H7 (cell line): ENCODE measurements around the gene MTMR4. TPM values are rescaled to one million over a fixed set of nuclear protein-coding genes. Genes with fewer than 3 reads are reported as not detected.
A peak's percentile ranks its signal among the peaks of the same experiment; 100 is the strongest.
"Not testable (repeated sequence)": the region's sequence is repeated elsewhere in the genome, so short reads cannot be mapped to it uniquely, and the experiment has no call there.

Experiments used
- DNase-seq: peaks from one replicate; pipeline ENCODE4 v3.0.0; 2012
- H3K27me3 ChIP-seq: 2 replicates; pipeline ENCODE4 v1.6.0; 2011; ENCODE audit warnings: mild to moderate bottlenecking, low read length; ENCODE audit not compliant: control insufficient read depth, insufficient read depth
- H3K36me3 ChIP-seq: replicated peaks from 2 replicates; pipeline ENCODE4 v1.5.1; 2011; ENCODE audit warnings: low read length; ENCODE audit not compliant: control insufficient read depth, insufficient read depth
- H3K4me3 ChIP-seq: 2 replicates; pipeline ENCODE4 v1.5.1; 2011; ENCODE audit warnings: low read depth, mild to moderate bottlenecking, control low read depth, low read length, moderate library complexity; ENCODE audit not compliant: insufficient read depth
- total RNA-seq: library from RNA; depleted of rRNA; stranded (reverse); fragments of >200 nt; shearing (Covaris generic); gene quantifications from 2 replicates; pipeline ENCODE4 v1.2.3, GENCODE V29; 2014; rRNA removed

MTMR4 gene
- 22.6 and 32.3 TPM in 2 replicates for total RNA-seq

GRCh38 chr17:58513965-58514769, at the start of gene MTMR4:
TSS of gene MTMR4 (minus strand) at chr17:58514638. CDS start at chr17:58514407, 231 bp downstream.
- Histone ChIP-seq H3K4me3 (peak within 1 kb of the TSS; percentile 65), H3K36me3 (peaks cover 22% of the 10 kb centered on the region), H3K27me3 (no peaks in the 10 kb centered on the region)
- peak; percentile 98 for DNase-seq

DNA sequence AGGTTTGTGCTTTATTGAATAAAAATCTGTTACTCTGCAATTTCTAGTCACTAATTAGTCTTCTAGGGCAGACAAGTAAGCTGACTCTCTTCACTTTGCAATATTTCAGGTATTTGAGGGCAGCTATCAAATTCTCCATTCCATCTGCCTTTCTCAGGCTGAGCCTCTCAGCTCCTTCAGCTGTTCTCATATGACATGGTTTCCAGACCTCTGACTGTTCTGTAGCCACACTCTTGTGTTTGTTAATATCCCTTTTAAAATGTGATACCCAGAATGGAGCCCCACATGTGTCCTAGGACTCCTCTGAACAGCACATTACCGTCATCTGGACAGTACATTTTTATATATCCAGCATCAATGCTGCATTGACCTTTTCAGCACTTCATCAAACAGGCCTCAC, 46.1 kb upstream of the MTMR4 start:
- H3K27me3 ChIP-seq, result no peaks in the 10 kb centered on the region
- no peaks in the 10 kb centered on the region for H3K36me3 ChIP-seq
- no peak overlapping the region for H3K4me3 ChIP-seq
- no peak for DNase-seq

DNA sequence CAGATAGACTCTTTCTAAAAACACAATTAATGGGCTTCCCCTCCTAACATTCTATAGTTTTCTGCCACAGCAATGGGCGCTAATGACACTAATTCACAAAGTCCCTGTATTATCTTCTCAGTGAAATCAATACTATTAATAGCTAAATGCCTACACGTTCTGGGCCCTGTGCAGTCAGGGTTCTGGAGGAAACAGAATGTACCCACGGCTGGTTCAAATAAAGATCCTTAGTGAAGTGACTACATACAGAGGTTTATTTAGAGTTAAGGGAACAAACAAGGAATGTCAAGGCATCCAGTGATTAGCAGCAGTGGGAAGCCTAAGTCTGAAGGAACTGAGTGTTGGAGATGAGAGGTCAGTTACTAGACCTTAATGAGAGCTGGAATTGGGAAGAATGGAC, 43.5 kb upstream of the MTMR4 start:
- no peak for DNase-seq
- Histone ChIP-seq H3K27me3 (no peaks in the 10 kb centered on the region), H3K4me3 (no peak overlapping the region), H3K36me3 (no peaks in the 10 kb centered on the region)

DNA sequence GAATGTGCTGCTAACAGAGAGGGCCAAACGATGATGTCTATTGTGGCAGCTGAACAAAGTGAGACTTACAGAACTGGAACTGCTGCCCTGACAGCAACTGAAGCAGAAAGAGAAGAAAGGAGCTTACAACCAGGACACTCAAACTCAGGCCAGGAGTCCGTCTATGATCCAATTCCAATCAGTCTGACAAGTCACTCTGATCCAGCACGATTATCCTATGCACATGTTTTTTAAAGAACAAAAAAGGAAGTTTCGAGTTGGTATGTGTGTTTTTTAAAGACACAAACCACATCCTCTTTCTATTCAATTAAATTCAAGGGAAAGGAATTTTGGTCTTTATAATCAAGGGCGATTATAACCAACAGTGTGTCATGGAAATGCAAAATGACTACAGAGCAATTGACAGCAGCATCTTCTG, 42.4 kb upstream of the MTMR4 start:
- DNase-seq, result no peak
- Histone ChIP-seq H3K4me3 (no peak overlapping the region), H3K36me3 (no peaks in the 10 kb centered on the region), H3K27me3 (no peaks in the 10 kb centered on the region)

DNA sequence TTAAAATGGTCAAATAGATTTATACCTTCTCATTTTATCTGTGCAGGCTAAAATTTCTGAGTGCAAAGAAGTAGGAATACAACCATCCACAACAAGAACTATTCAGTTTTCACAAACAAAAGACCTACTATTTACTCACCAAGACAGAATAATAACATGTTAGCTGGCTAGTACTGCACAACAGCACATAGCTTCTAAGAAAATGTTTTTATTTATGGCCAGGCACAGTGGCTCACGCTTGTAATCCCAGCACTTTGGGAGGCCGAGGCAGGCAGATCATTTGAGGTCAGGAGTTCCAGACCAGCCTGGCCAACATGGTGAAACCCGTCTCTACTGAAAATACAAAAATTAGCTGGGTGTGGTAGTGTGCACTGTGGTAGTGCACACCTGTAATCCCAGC, 40.7 kb upstream of the MTMR4 start:
- not testable (repeated sequence) for H3K27me3 ChIP-seq, H3K4me3 ChIP-seq, H3K36me3 ChIP-seq, DNase-seq

DNA sequence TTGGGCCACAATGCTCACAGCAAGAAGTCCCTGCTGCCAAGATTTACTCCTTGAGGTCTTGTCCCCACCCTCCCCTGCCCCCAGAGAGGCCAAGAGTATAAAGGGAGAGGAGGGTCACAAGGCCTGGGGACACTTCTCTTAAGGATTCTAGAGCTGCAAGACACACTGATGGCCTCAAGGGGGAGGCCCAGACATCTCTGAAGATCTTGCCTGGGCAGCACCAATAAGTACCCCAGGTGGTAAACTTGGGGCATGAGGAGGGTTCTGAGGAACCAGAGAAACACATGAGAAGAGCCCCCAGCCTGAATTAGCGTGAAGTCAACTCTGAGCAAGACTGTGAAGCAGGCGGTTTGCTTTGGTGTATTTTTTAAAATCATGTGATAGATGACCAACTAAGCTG, 26.8 kb upstream of the MTMR4 start:
- Histone ChIP-seq H3K36me3 (no peaks in the 10 kb centered on the region), H3K27me3 (no peaks in the 10 kb centered on the region), H3K4me3 (no peak overlapping the region)
- peak; percentile 76 for DNase-seq

GRCh38 chr17:58539698-58540097, 25.3 kb upstream of the MTMR4 start:
- H3K4me3 ChIP-seq, result no peak overlapping the region
- H3K36me3 ChIP-seq, result no peaks in the 10 kb centered on the region
- H3K27me3 ChIP-seq, result no peaks in the 10 kb centered on the region
- DNase-seq, result no peak

- Histone ChIP-seq H3K36me3 (no peaks in the 10 kb centered on the region), H3K27me3 (no peaks in the 10 kb centered on the region; the same call in 1 of the 2 replicates), H3K4me3 (no peak overlapping the region)
- no peak for DNase-seq
Observed at GRCh38 chr17:58538811-58539409, 24.5 kb upstream of the MTMR4 start.

DNA sequence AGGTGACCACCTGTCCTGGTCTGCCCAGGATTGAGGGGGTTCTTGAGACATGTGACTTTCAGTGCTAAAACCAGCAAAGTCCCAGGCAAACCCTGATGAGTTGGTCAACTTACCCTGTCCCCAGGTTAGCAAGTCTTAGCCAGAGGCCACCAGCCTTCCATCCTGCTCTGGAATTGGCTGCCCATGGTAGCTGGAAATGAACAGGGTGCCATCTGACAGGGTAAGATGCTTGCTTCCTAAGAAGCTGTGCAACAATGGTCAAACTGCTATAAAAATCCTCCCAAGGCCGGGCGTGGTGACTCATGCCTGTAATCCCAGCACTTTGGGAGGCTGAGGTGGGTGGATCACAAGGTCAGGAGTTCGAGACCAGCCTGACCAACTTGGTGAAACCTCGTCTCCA, 22.8 kb upstream of the MTMR4 start:
- Histone ChIP-seq H3K27me3 (peaks cover 4% of the 10 kb centered on the region), H3K36me3 (no peaks in the 10 kb centered on the region), H3K4me3 (no peak overlapping the region)
- no peak for DNase-seq

GRCh38 chr17:58536542-58536941, 22.1 kb upstream of the MTMR4 start:
- peaks cover 5% of the 10 kb centered on the region for H3K27me3 ChIP-seq
- H3K4me3 ChIP-seq, result no peak overlapping the region
- no peaks in the 10 kb centered on the region for H3K36me3 ChIP-seq
- no peak for DNase-seq

- no peaks in the 10 kb centered on the region for H3K36me3 ChIP-seq
- H3K4me3 ChIP-seq, result no peak overlapping the region
- DNase-seq, result no peak
- H3K27me3 ChIP-seq, result peaks cover 10% of the 10 kb centered on the region
Observed at GRCh38 chr17:58535431-58535830, 21.0 kb upstream of the MTMR4 start.

- Histone ChIP-seq H3K27me3 (peaks cover 11% of the 10 kb centered on the region), H3K4me3 (no peak overlapping the region), H3K36me3 (no peaks in the 10 kb centered on the region)
- no peak for DNase-seq
Observed at GRCh38 chr17:58534901-58535421, 20.5 kb upstream of the MTMR4 start.

DNA sequence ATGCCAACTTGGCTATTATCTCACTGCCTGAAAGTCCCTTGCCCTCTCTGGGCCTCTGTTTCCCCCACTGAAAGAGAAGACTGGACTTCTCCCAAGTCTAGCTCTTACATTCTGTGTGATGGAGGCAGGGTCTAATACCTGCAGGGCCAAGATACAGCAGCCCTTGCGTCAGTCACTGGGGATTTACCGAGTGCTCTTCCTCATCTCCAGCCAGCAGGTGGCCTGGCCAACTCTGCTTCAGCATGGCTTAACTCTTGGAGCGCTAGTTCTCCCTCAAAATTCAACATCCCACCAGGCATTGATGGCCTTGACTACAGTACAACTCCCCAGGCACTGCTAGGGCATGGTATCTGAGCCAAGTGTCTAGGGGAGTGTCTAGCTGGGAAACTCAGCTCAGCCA, 19.9 kb upstream of the MTMR4 start:
- no peak overlapping the region for H3K4me3 ChIP-seq
- H3K27me3 ChIP-seq, result peaks cover 11% of the 10 kb centered on the region
- peak; percentile 56 for DNase-seq
- no peaks in the 10 kb centered on the region for H3K36me3 ChIP-seq

DNA sequence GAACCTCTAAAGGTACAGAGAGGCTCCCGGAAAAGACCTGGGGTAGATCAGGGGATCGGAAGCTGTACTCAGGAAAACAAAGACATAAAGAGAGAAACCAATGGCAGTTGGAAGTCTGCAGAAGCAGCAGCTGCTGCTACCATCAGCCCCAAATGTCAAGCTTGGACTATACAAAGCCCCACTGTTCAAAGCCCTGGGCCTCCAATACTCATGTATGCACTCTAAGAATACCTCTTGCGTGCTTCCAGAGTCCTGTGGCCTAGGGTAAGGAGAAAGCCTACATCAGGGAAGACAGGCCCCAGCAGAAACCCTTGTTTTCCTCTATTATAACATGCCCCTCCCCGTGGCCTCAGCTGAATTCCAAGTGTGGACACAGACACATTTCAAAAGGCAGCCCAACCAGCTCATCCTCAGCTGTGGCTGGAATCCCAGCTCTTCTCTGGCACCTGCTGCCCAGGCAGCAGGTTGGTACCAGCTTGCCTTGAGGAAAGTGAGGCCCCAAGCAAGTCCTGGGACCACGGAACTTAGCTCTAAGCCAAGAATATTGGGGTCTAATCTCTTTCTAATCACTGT, 19.3 kb upstream of the MTMR4 start:
- no peak overlapping the region for H3K4me3 ChIP-seq
- no peak for DNase-seq
- no peaks in the 10 kb centered on the region for H3K36me3 ChIP-seq
- H3K27me3 ChIP-seq, result peaks cover 11% of the 10 kb centered on the region

- Histone ChIP-seq H3K4me3 (peak overlapping the region; percentile 71; the same call in 1 of the 2 replicates), H3K27me3 (peaks cover 11% of the 10 kb centered on the region), H3K36me3 (no peaks in the 10 kb centered on the region)
- DNase-seq, result peak; percentile 45
Observed at GRCh38 chr17:58532555-58532951, 18.1 kb upstream of the MTMR4 start.
